ENCODE results near the gene MLANA. TPM values are rescaled to one million over a fixed set of nuclear protein-coding genes. Genes with fewer than 3 reads are reported as not detected.

The MLANA gene
- total RNA-seq, 2 experiments from 2014 or later = not detected

- ChIA-PET CTCF (no interaction called here), POLR2A (no interaction called here)
- DNase-seq (no peak), ATAC-seq (ENCODE audit: poor library complexity) (no peak)
- H3K27me3 ChIP-seq (ENCODE audit: control insufficient read depth in 1 of 2, insufficient read depth in 2 of 2, low read length in 2 of 2) = no peaks in the 10 kb centered on the region
- intact Hi-C loops (cut with DNase I, micrococcal nuclease) = no loop called here
- H3K4me1 Mint-ChIP-seq (ENCODE audit: low read depth) = no peaks in the 10 kb centered on the region
- H3K36me3 Mint-ChIP-seq (ENCODE audit: low read depth) = peaks cover 31% of the 10 kb centered on the region
- H3K27ac ChIP-seq (ENCODE audit: low read depth in 1 of 2, low read length in 2 of 2) = no peak overlapping the region
- H3K36me3 ChIP-seq (ENCODE audit: insufficient read depth, low read length) = no peaks in the 10 kb centered on the region
- no peaks in the 10 kb centered on the region for H3K9me3 ChIP-seq (ENCODE audit: control insufficient read depth in 1 of 2, insufficient read depth in 1 of 2, low read length in 2 of 2)
- TF ChIP-seq CTCF (IDR thresholded peaks at IDR 0.05) = no peak
- H3K4me3 Mint-ChIP-seq = no peak overlapping the region
- no peaks in the 10 kb centered on the region for H3K9me3 Mint-ChIP-seq
- H3K4me1 ChIP-seq (ENCODE audit: insufficient read depth, low read length) = no peaks in the 10 kb centered on the region
- H3K27ac Mint-ChIP-seq = no peak overlapping the region
- H3K4me3 ChIP-seq (ENCODE audit: low read length) = no peak overlapping the region
- no peaks in the 10 kb centered on the region for H3K27me3 Mint-ChIP-seq
These were observed 24.7 kb downstream of the MLANA start for GRCh38 chr9:5915438-5915837.

GRCh38 chr9:5917273-5917672 is 26.6 kb downstream of the MLANA start:
- H3K4me1 Mint-ChIP-seq (ENCODE audit: low read depth) = no peaks in the 10 kb centered on the region
- no peak for ATAC-seq (ENCODE audit: poor library complexity)
- H3K4me3 Mint-ChIP-seq = no peak overlapping the region
- intact Hi-C loops (cut with DNase I, micrococcal nuclease) = no loop called here
- H3K4me3 ChIP-seq (ENCODE audit: low read length) = no peak overlapping the region
- no peaks in the 10 kb centered on the region for H3K9me3 ChIP-seq (ENCODE audit: control insufficient read depth in 1 of 2, insufficient read depth in 1 of 2, low read length in 2 of 2)
- H3K9me3 Mint-ChIP-seq = no peaks in the 10 kb centered on the region
- no peak overlapping the region for H3K27ac Mint-ChIP-seq
- no peak overlapping the region for H3K27ac ChIP-seq (ENCODE audit: low read depth in 1 of 2, low read length in 2 of 2)
- H3K27me3 Mint-ChIP-seq = no peaks in the 10 kb centered on the region
- ChIA-PET CTCF (no interaction called here), POLR2A (no interaction called here)
- no peaks in the 10 kb centered on the region for H3K27me3 ChIP-seq (ENCODE audit: control insufficient read depth in 1 of 2, insufficient read depth in 2 of 2, low read length in 2 of 2)
- no peaks in the 10 kb centered on the region for H3K4me1 ChIP-seq (ENCODE audit: insufficient read depth, low read length)
- peaks cover 13% of the 10 kb centered on the region for H3K36me3 ChIP-seq (ENCODE audit: insufficient read depth, low read length)
- no peak for TF ChIP-seq CTCF (IDR thresholded peaks at IDR 0.05)
- DNase-seq = no peak
- H3K36me3 Mint-ChIP-seq (ENCODE audit: low read depth) = peaks cover 40% of the 10 kb centered on the region

- no peak overlapping the region for H3K27ac ChIP-seq (ENCODE audit: low read depth in 1 of 2, low read length in 2 of 2)
- TF ChIP-seq CTCF (IDR thresholded peaks at IDR 0.05) = no peak
- H3K36me3 ChIP-seq (ENCODE audit: insufficient read depth, low read length) = peaks cover 19% of the 10 kb centered on the region
- Mint-ChIP-seq H3K4me3 (no peak overlapping the region), H3K36me3 (ENCODE audit: low read depth) (peaks cover 47% of the 10 kb centered on the region), H3K27ac (no peak overlapping the region), H3K27me3 (no peaks in the 10 kb centered on the region), H3K4me1 (ENCODE audit: low read depth) (no peaks in the 10 kb centered on the region), H3K9me3 (no peaks in the 10 kb centered on the region)
- ChIA-PET CTCF (interaction anchor here (1.3 kb wide), 1 partner anchor 137 kb away, joined by 3 read pairs; no protein-coding TSS in a partner anchor), POLR2A (no interaction called here)
- no peaks in the 10 kb centered on the region for H3K27me3 ChIP-seq (ENCODE audit: control insufficient read depth in 1 of 2, insufficient read depth in 2 of 2, low read length in 2 of 2)
- DNase-seq = no peak
- H3K4me3 ChIP-seq (ENCODE audit: low read length) = no peak overlapping the region
- H3K9me3 ChIP-seq (ENCODE audit: control insufficient read depth in 1 of 2, insufficient read depth in 1 of 2, low read length in 2 of 2) = no peaks in the 10 kb centered on the region
- intact Hi-C loops (cut with DNase I, micrococcal nuclease) = no loop called here
- H3K4me1 ChIP-seq (ENCODE audit: insufficient read depth, low read length) = no peaks in the 10 kb centered on the region
- no peak for ATAC-seq (ENCODE audit: poor library complexity)
These were observed 27.2 kb downstream of the MLANA start for GRCh38 chr9:5917888-5918287.
